Measurements from ENCODE around the gene ZNF277. TPM values are rescaled to one million over a fixed set of nuclear protein-coding genes. Genes with fewer than 3 reads are reported as not detected.

ZNF277 gene
- polyA plus RNA-seq, 1 donor: 27.4 TPM

DNA sequence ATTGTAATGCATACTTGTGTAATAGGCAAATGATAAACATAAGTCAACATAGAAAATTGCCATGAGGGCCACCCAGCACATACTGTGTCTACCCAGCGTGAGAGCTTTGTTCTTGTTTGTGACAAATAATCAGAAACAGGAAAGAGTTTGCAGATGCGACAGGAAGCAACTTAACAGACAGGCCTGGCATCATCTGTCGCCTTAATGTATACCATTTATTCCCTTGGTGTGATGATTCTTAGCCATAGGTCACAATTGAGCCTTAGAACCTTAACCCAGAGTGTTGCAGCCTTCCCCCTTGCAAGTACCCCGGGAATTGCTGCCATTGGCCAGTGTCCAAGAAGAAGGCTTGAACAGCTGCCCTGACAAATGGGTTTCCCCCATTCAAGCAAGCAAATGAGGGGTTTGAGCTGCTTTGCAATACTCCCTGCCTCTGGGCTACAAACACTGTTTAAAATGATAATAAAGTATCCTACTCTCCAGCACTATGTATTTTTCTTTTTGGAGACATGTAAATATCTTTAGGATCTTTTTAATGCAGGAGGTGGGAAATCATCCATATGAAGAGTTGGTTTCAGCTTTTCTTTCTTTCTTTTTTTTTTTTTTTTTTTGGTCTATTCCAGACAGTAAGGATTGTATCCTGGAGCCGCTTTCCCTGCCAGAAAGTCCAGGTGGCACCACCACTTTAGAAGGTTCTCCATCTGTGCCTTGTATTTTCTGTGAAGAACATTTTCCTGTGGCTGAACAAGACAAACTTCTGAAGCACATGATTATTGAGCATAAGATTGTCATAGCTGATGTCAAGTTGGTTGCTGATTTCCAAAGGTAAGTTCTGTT is 80.0 kb downstream of the ZNF277 start:
- DNase-seq: peak in 1 of 2 donors; percentile 3
- no peaks in the 10 kb centered on the region for H3K27me3 ChIP-seq (ENCODE audit: control insufficient read depth, insufficient read depth, low read length)
- no peak overlapping the region for H3K27ac ChIP-seq (ENCODE audit: low read length)
- H3K9me3 ChIP-seq (ENCODE audit: control insufficient read depth, low read depth, low read length): no peaks in the 10 kb centered on the region
- H3K36me3 ChIP-seq (ENCODE audit: control insufficient read depth, insufficient read depth, low read length): peaks cover 5% of the 10 kb centered on the region
- no peak overlapping the region for H3K4me3 ChIP-seq (ENCODE audit: low read length)
- WGBS (ENCODE audit: insufficient coverage, low lambda C conversion rate): 80% methylated on average over 1 of the region's 5 CpGs
- H3K4me1 ChIP-seq (ENCODE audit: control insufficient read depth, insufficient read depth, low read length): no peaks in the 10 kb centered on the region

- H3K4me1 ChIP-seq (ENCODE audit: control insufficient read depth, insufficient read depth, low read length): no peaks in the 10 kb centered on the region
- H3K27me3 ChIP-seq (ENCODE audit: control insufficient read depth, insufficient read depth, low read length): no peaks in the 10 kb centered on the region
- H3K36me3 ChIP-seq (ENCODE audit: control insufficient read depth, insufficient read depth, low read length): peaks cover 5% of the 10 kb centered on the region
- DNase-seq: no peak
- no peak overlapping the region for H3K4me3 ChIP-seq (ENCODE audit: low read length)
- H3K27ac ChIP-seq (ENCODE audit: low read length): no peak overlapping the region
- no CpG with 5 or more reads among the region's 3 CpGs for WGBS (ENCODE audit: insufficient coverage, low lambda C conversion rate)
- H3K9me3 ChIP-seq (ENCODE audit: control insufficient read depth, low read depth, low read length): no peaks in the 10 kb centered on the region
Measured at GRCh38 chr7:112288301-112288700, 81.8 kb downstream of the ZNF277 start.

DNA sequence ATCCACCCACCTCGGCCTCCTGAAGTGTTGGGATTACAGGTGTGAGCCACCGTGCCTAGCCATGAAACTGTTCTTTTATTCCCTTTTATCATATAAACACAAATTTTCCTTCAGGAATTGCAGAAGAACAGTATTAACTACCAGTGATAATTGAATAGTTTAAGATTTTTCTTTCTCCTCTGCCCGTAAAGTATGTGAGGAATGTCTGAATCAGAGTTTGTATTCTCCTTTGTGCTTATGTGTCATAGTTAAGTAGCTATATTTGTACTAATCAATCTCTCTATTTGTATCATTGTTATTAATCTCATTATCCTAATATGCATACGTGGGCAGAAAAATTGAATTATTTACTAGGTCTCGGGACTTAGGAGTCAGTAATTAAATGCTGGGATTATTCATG is 83.6 kb downstream of the ZNF277 start:
- no peaks in the 10 kb centered on the region for H3K4me1 ChIP-seq (ENCODE audit: control insufficient read depth, insufficient read depth, low read length)
- DNase-seq: no peak
- H3K4me3 ChIP-seq (ENCODE audit: low read length): no peak overlapping the region
- H3K9me3 ChIP-seq (ENCODE audit: control insufficient read depth, low read depth, low read length): no peaks in the 10 kb centered on the region
- H3K27ac ChIP-seq (ENCODE audit: low read length): no peak overlapping the region
- WGBS (ENCODE audit: insufficient coverage, low lambda C conversion rate): 100% methylated on average over 3 of the region's 5 CpGs
- H3K36me3 ChIP-seq (ENCODE audit: control insufficient read depth, insufficient read depth, low read length): peaks cover 5% of the 10 kb centered on the region
- H3K27me3 ChIP-seq (ENCODE audit: control insufficient read depth, insufficient read depth, low read length): no peaks in the 10 kb centered on the region

- H3K9me3 ChIP-seq (ENCODE audit: control insufficient read depth, low read depth, low read length): no peaks in the 10 kb centered on the region
- no peak overlapping the region for H3K27ac ChIP-seq (ENCODE audit: low read length)
- peaks cover 5% of the 10 kb centered on the region for H3K36me3 ChIP-seq (ENCODE audit: control insufficient read depth, insufficient read depth, low read length)
- no peak overlapping the region for H3K4me3 ChIP-seq (ENCODE audit: low read length)
- 100% methylated on average over 1 of the region's 1 CpG for WGBS (ENCODE audit: insufficient coverage, low lambda C conversion rate)
- H3K4me1 ChIP-seq (ENCODE audit: control insufficient read depth, insufficient read depth, low read length): no peaks in the 10 kb centered on the region
- no peak for DNase-seq
- no peaks in the 10 kb centered on the region for H3K27me3 ChIP-seq (ENCODE audit: control insufficient read depth, insufficient read depth, low read length)
Measured at GRCh38 chr7:112292162-112292561, 85.7 kb downstream of the ZNF277 start.

- H3K4me3 ChIP-seq (ENCODE audit: low read length): no peak overlapping the region
- peaks cover 2% of the 10 kb centered on the region for H3K36me3 ChIP-seq (ENCODE audit: control insufficient read depth, insufficient read depth, low read length)
- no peak for DNase-seq
- H3K4me1 ChIP-seq (ENCODE audit: control insufficient read depth, insufficient read depth, low read length): no peaks in the 10 kb centered on the region
- H3K27me3 ChIP-seq (ENCODE audit: control insufficient read depth, insufficient read depth, low read length): no peaks in the 10 kb centered on the region
- H3K9me3 ChIP-seq (ENCODE audit: control insufficient read depth, low read depth, low read length): no peaks in the 10 kb centered on the region
- no peak overlapping the region for H3K27ac ChIP-seq (ENCODE audit: low read length)
- WGBS (ENCODE audit: insufficient coverage, low lambda C conversion rate): 40% methylated on average over 1 of the region's 4 CpGs
Measured at GRCh38 chr7:112293416-112293815, 86.9 kb downstream of the ZNF277 start.

GRCh38 chr7:112296432-112296831 is 89.9 kb downstream of the ZNF277 start:
- Histone ChIP-seq H3K27ac (ENCODE audit: low read length) (no peak overlapping the region), H3K4me1 (ENCODE audit: control insufficient read depth, insufficient read depth, low read length) (no peaks in the 10 kb centered on the region), H3K36me3 (ENCODE audit: control insufficient read depth, insufficient read depth, low read length) (peaks cover 6% of the 10 kb centered on the region), H3K9me3 (ENCODE audit: control insufficient read depth, low read depth, low read length) (no peaks in the 10 kb centered on the region), H3K4me3 (ENCODE audit: low read length) (no peak overlapping the region), H3K27me3 (ENCODE audit: control insufficient read depth, insufficient read depth, low read length) (no peaks in the 10 kb centered on the region)
- 100% methylated on average over 1 of the region's 1 CpG for WGBS (ENCODE audit: insufficient coverage, low lambda C conversion rate)
- DNase-seq: no peak

DNA sequence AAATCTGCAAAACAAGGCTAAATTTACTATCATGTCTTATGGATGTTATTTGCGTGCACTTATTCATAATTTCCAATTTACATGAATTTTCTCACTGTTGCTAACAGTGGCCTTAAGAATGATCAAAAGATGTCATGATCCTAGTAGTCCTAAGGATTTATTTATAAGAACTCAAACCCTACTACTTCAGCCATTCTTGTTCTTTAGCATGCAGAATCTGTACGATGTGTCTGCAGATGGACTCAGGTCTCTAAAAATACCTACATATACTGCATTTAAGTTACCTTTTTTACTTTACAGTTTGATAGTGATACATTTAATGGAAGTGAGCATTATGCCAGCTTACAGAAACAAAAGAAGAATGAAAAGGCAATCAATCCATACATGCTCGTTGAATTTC is 91.2 kb downstream of the ZNF277 start:
- 100% methylated on average over 3 of the region's 3 CpGs for WGBS (ENCODE audit: insufficient coverage, low lambda C conversion rate)

DNA sequence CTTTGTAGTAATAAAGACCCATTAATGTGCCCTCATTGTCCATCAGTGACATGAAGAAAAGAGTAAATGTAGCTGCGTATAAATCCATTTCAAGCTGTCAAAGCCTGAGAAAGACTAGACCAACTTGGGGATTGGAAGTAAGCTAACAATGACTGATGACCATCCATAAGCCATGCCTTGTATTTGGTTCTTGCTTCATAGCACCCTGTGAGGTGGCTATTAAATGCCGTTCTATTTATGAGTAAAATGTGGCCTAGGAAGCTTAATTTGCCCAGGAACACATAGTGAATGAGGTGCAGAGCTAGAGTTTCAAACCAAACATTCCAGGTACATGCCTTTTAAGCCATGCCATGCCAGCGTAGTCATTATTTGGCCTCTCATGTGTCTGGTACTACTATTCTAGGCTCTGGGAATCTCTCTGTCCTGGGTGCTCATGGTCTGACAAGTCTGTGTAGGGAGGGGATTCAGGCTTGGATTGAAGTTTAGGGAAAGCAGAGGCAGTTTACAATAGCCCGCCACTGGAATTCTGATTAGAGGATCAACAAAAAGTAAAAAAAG is 92.1 kb downstream of the ZNF277 start:
- Histone ChIP-seq H3K27ac (ENCODE audit: low read length) (no peak overlapping the region), H3K9me3 (ENCODE audit: control insufficient read depth, low read depth, low read length) (no peaks in the 10 kb centered on the region), H3K4me1 (ENCODE audit: control insufficient read depth, insufficient read depth, low read length) (no peaks in the 10 kb centered on the region), H3K4me3 (ENCODE audit: low read length) (no peak overlapping the region), H3K27me3 (ENCODE audit: control insufficient read depth, insufficient read depth, low read length) (no peaks in the 10 kb centered on the region), H3K36me3 (ENCODE audit: control insufficient read depth, insufficient read depth, low read length) (peaks cover 6% of the 10 kb centered on the region)
- no peak for DNase-seq
- WGBS (ENCODE audit: insufficient coverage, low lambda C conversion rate): no CpG with 5 or more reads among the region's 4 CpGs

More for the DNA sequence above, 91.2 kb downstream of the ZNF277 start:
- Histone ChIP-seq H3K4me1 (ENCODE audit: control insufficient read depth, insufficient read depth, low read length) (no peaks in the 10 kb centered on the region), H3K27me3 (ENCODE audit: control insufficient read depth, insufficient read depth, low read length) (no peaks in the 10 kb centered on the region), H3K27ac (ENCODE audit: low read length) (no peak overlapping the region), H3K4me3 (ENCODE audit: low read length) (no peak overlapping the region), H3K36me3 (ENCODE audit: control insufficient read depth, insufficient read depth, low read length) (peaks cover 6% of the 10 kb centered on the region), H3K9me3 (ENCODE audit: control insufficient read depth, low read depth, low read length) (no peaks in the 10 kb centered on the region)
- no peak for DNase-seq

DNA sequence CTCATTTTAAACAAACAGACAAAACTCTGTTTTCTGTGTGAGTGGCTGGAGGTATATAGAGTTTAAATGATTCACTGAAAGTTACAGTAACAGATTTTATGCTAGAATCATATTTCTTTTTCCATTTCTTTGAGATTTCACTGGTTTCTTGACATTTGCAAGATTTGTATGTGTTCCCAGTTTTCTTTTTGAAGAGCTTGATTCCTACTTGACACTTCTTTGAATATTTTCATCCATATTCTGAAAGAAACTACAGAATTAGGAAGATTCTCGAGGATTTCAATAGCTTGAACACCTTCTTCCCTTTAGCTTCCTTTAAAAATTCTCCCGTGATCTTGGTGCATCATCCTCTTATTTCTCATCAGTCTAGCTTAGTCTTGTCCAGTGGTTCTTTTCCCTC is 93.6 kb downstream of the ZNF277 start:
- no peaks in the 10 kb centered on the region for H3K27me3 ChIP-seq (ENCODE audit: control insufficient read depth, insufficient read depth, low read length)
- DNase-seq: no peak
- peaks cover 6% of the 10 kb centered on the region for H3K36me3 ChIP-seq (ENCODE audit: control insufficient read depth, insufficient read depth, low read length)
- 100% methylated on average over 2 of the region's 2 CpGs for WGBS (ENCODE audit: insufficient coverage, low lambda C conversion rate)
- no peak overlapping the region for H3K4me3 ChIP-seq (ENCODE audit: low read length)
- H3K27ac ChIP-seq (ENCODE audit: low read length): no peak overlapping the region
- no peaks in the 10 kb centered on the region for H3K9me3 ChIP-seq (ENCODE audit: control insufficient read depth, low read depth, low read length)
- H3K4me1 ChIP-seq (ENCODE audit: control insufficient read depth, insufficient read depth, low read length): no peaks in the 10 kb centered on the region

- WGBS (ENCODE audit: insufficient coverage, low lambda C conversion rate): 100% methylated on average over 1 of the region's 6 CpGs
- H3K4me1 ChIP-seq (ENCODE audit: control insufficient read depth, insufficient read depth, low read length): no peaks in the 10 kb centered on the region
Measured at GRCh38 chr7:112300831-112301407, 94.4 kb downstream of the ZNF277 start.

More at GRCh38 chr7:112300831-112301407, 94.4 kb downstream of the ZNF277 start:
- H3K4me3 ChIP-seq (ENCODE audit: low read length): no peak overlapping the region
- H3K9me3 ChIP-seq (ENCODE audit: control insufficient read depth, low read depth, low read length): no peaks in the 10 kb centered on the region
- no peak for DNase-seq
- H3K27ac ChIP-seq (ENCODE audit: low read length): no peak overlapping the region
- H3K27me3 ChIP-seq (ENCODE audit: control insufficient read depth, insufficient read depth, low read length): no peaks in the 10 kb centered on the region
- peaks cover 6% of the 10 kb centered on the region for H3K36me3 ChIP-seq (ENCODE audit: control insufficient read depth, insufficient read depth, low read length)
